OCI-LY7 (cell line): ENCODE results near the gene POF1B. TPM values are rescaled to one million over a fixed set of nuclear protein-coding genes. Genes with fewer than 3 reads are reported as not detected.

Experiments used
- BruUV-seq: library from RNA; stranded (reverse); fragments of 400-500 nt; replicated peaks from 2 replicates; lab custom pipeline; 2021; lab: Mats Ljungman, UMichigan
- CTCF ChIA-PET: fragments of 300-600 bp; sonication (Branson Sonifier 250); formaldehyde crosslinking; loops from one replicate; lab custom pipeline; 2022; ENCODE audit warnings: antibody characterized with exemption; ENCODE audit not compliant: unreplicated experiment; lab: Charles Lee
- POLR2A ChIA-PET: fragments of 300-600 bp; sonication (Branson Sonifier 250); formaldehyde crosslinking; loops from one replicate; lab custom pipeline; 2022; ENCODE audit warnings: antibody characterized with exemption; lab: Charles Lee
- DNase-seq: peaks from one replicate; pipeline ENCODE4 v3.0.0-alpha.2; 2015; ENCODE audit warnings: low spot score
- H2AFZ ChIP-seq: fragments of 200-600 bp; sonication (generic), shearing (Covaris generic); 2 replicates; pipeline ENCODE4 v1.6.1; 2014; ENCODE audit warnings: mild to moderate bottlenecking, antibody characterized with exemption, low read length, moderate library complexity
- H3K27ac ChIP-seq: fragments of 200-600 bp; sonication (generic); 2 replicates; pipeline ENCODE4 v1.5.1; 2014; ENCODE audit warnings: mixed run types, low read depth, mild to moderate bottlenecking, moderate library complexity, low read length, inconsistent platforms; ENCODE audit not compliant: poor library complexity, severe bottlenecking
- H3K36me3 ChIP-seq: fragments of 200-600 bp; sonication (generic); 2 replicates; pipeline ENCODE4 v1.6.1; 2014; ENCODE audit warnings: mild to moderate bottlenecking, antibody characterized with exemption, low read length, moderate library complexity, mixed read lengths; ENCODE audit not compliant: insufficient read depth
- H3K4me1 ChIP-seq: fragments of 200-600 bp; sonication (generic); 2 replicates; pipeline ENCODE4 v1.5.1; 2014; ENCODE audit warnings: mild to moderate bottlenecking, low read length; ENCODE audit not compliant: insufficient read depth, poor library complexity, severe bottlenecking
- H3K4me2 ChIP-seq: fragments of 200-600 bp; sonication (generic); 2 replicates; pipeline ENCODE4 v1.6.1; 2014; ENCODE audit warnings: mild to moderate bottlenecking, low read length
- H3K4me3 ChIP-seq: fragments of 200-600 bp; sonication (generic); 2 replicates; pipeline ENCODE4 v1.5.1; 2014; ENCODE audit warnings: mild to moderate bottlenecking, low read depth, low read length; ENCODE audit not compliant: poor library complexity, severe bottlenecking
- H3K79me2 ChIP-seq: fragments of 200-600 bp; sonication (generic); 2 replicates; pipeline ENCODE4 v1.6.1; 2016; ENCODE audit warnings: low read depth, mild to moderate bottlenecking, low read length, moderate library complexity, mixed read lengths; ENCODE audit not compliant: insufficient read depth
- H3K9me2 ChIP-seq: fragments of 200-600 bp; sonication (generic); 2 replicates; pipeline ENCODE4 v1.6.1; 2016; ENCODE audit warnings: mild to moderate bottlenecking, low read length, mixed read lengths; ENCODE audit not compliant: insufficient read depth
- H3K9me3 ChIP-seq: fragments of 200-600 bp; sonication (generic); 2 replicates; pipeline ENCODE4 v1.6.1; 2014; ENCODE audit warnings: mild to moderate bottlenecking, mixed run types, low read length, mixed read lengths
- H4K20me1 ChIP-seq: fragments of 200-600 bp; sonication (generic); 2 replicates; pipeline ENCODE4 v1.6.1; 2014; ENCODE audit warnings: mild to moderate bottlenecking, antibody characterized with exemption, low read length, moderate library complexity, mixed read lengths; ENCODE audit not compliant: insufficient read depth
- EZH2phosphoT487 ChIP-seq: fragments of 200-600 bp; sonication (generic); IDR thresholded peaks from 2 replicates; pipeline ENCODE4 v1.6.1; 2018; ENCODE audit warnings: low read depth, borderline replicate concordance, mild to moderate bottlenecking, mixed run types, antibody characterized with exemption, low read length, moderate library complexity, mixed read lengths
- intact Hi-C: fragments of 100-400 bp; cut with micrococcal nuclease; formaldehyde crosslinking; loops from one replicate; pipeline ENCODE4 v1.10.0; 2022; ENCODE audit not compliant: unreplicated experiment
- total RNA-seq, 2 experiments: library from RNA; depleted of rRNA in 1 of 2; stranded (reverse); fragments of >200 nt in 1 of 2; shearing (Covaris generic) in 1 of 2; gene quantifications; 2 replicates each; pipeline ENCODE4 v1.2.3, GENCODE V29; 2014 to 2022
- TF ChIP-seq, protein P1 (sequence below): fragments of 200-600 bp; sonication (generic); conservative IDR thresholded peaks from 2 replicates; pipeline ENCODE4 v1.5.1; 2014; ENCODE audit warnings: mild to moderate bottlenecking, antibody characterized with exemption, low read length, moderate library complexity, mixed read lengths

The POF1B gene
- total RNA-seq, 2 experiments from 2014 or later = 6.3 TPM; not detected in 1

GRCh38 chrX:85419293-85419692 lies 39.8 kb upstream of the POF1B start:
- no peak for DNase-seq
- Histone ChIP-seq H3K4me2 (no peak overlapping the region), H3K4me1 (no peaks in the 10 kb centered on the region), H3K36me3 (no peaks in the 10 kb centered on the region), H3K9me2 (no peaks in the 10 kb centered on the region), H4K20me1 (no peaks in the 10 kb centered on the region), H3K27ac (no peak overlapping the region), H3K4me3 (no peak overlapping the region), H2AFZ (no peak overlapping the region), H3K79me2 (no peaks in the 10 kb centered on the region), H3K9me3 (no peaks in the 10 kb centered on the region)
- BruUV-seq = no TSS peak
- intact Hi-C loops = no loop called here
- no peak for TF ChIP-seq EZH2phosphoT487
- TF ChIP-seq, protein P1, sequence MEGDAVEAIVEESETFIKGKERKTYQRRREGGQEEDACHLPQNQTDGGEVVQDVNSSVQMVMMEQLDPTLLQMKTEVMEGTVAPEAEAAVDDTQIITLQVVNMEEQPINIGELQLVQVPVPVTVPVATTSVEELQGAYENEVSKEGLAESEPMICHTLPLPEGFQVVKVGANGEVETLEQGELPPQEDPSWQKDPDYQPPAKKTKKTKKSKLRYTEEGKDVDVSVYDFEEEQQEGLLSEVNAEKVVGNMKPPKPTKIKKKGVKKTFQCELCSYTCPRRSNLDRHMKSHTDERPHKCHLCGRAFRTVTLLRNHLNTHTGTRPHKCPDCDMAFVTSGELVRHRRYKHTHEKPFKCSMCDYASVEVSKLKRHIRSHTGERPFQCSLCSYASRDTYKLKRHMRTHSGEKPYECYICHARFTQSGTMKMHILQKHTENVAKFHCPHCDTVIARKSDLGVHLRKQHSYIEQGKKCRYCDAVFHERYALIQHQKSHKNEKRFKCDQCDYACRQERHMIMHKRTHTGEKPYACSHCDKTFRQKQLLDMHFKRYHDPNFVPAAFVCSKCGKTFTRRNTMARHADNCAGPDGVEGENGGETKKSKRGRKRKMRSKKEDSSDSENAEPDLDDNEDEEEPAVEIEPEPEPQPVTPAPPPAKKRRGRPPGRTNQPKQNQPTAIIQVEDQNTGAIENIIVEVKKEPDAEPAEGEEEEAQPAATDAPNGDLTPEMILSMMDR = no peak
- ChIA-PET CTCF (no interaction called here), POLR2A (no interaction called here)

- Histone ChIP-seq H3K36me3 (no peaks in the 10 kb centered on the region), H3K4me3 (no peak overlapping the region), H2AFZ (no peak overlapping the region), H3K27ac (no peak overlapping the region), H3K79me2 (no peaks in the 10 kb centered on the region), H4K20me1 (no peaks in the 10 kb centered on the region), H3K9me3 (no peaks in the 10 kb centered on the region), H3K4me2 (no peak overlapping the region), H3K4me1 (no peaks in the 10 kb centered on the region), H3K9me2 (no peaks in the 10 kb centered on the region)
- no peak for DNase-seq
- intact Hi-C loops = no loop called here
- no TSS peak for BruUV-seq
- ChIA-PET CTCF (no interaction called here), POLR2A (interaction anchor here (0.6 to 1.7 kb wide), 2 partner anchors 13 to 249 kb away, joined by 3 to 7 read pairs; no protein-coding TSS in a partner anchor)
- TF ChIP-seq, protein P1 = no peak
- no peak for TF ChIP-seq EZH2phosphoT487
These were observed 12.4 kb upstream of the POF1B start for GRCh38 chrX:85391878-85392238.

- ChIA-PET POLR2A (interaction anchor here (0.6 to 1.7 kb wide), 2 partner anchors 13 to 250 kb away, joined by 3 to 7 read pairs; no protein-coding TSS in a partner anchor), CTCF (no interaction called here)
- no peaks in the 10 kb centered on the region for H3K36me3 ChIP-seq
- no peaks in the 10 kb centered on the region for H3K4me1 ChIP-seq
- H2AFZ ChIP-seq = no peak overlapping the region
- intact Hi-C loops = no loop called here
- H3K79me2 ChIP-seq = no peaks in the 10 kb centered on the region
- DNase-seq = no peak
- no peaks in the 10 kb centered on the region for H4K20me1 ChIP-seq
- no peak overlapping the region for H3K27ac ChIP-seq
- H3K4me3 ChIP-seq = no peak overlapping the region
- H3K9me2 ChIP-seq = no peaks in the 10 kb centered on the region
- no peak overlapping the region for H3K4me2 ChIP-seq
- H3K9me3 ChIP-seq = no peaks in the 10 kb centered on the region
- BruUV-seq = no TSS peak
- TF ChIP-seq EZH2phosphoT487 = no peak
- TF ChIP-seq, protein P1 = no peak
These were observed 11.9 kb upstream of the POF1B start for GRCh38 chrX:85391185-85391877.
